Measurements from ENCODE around the gene DOHH. TPM values are rescaled to one million over a fixed set of nuclear protein-coding genes. Genes with fewer than 3 reads are reported as not detected.
"Not testable (repeated sequence)": the region's sequence is repeated elsewhere in the genome, so short reads cannot be mapped to it uniquely, and the experiment has no call there.

Gene DOHH
- total RNA-seq, 2 donors from 2014 or later, result 14.1 to 18.4 TPM

GRCh38 chr19:3451451-3451866 lies 49.0 kb downstream of the DOHH start:
- Histone ChIP-seq H3K4me3 (no peak overlapping the region), H3K4me1 (peaks cover 0 to 18% of the 10 kb centered on the region in 2 donors), H3K9me3 (no peaks in the 10 kb centered on the region), H3K27ac (peak overlapping the region; percentile 89 to 94), H3K36me3 (peaks cover 83% of the 10 kb centered on the region), H3K27me3 (no peaks in the 10 kb centered on the region)
- DNase-seq (ENCODE audit: low spot score), result no peak
- TF ChIP-seq, protein P1, sequence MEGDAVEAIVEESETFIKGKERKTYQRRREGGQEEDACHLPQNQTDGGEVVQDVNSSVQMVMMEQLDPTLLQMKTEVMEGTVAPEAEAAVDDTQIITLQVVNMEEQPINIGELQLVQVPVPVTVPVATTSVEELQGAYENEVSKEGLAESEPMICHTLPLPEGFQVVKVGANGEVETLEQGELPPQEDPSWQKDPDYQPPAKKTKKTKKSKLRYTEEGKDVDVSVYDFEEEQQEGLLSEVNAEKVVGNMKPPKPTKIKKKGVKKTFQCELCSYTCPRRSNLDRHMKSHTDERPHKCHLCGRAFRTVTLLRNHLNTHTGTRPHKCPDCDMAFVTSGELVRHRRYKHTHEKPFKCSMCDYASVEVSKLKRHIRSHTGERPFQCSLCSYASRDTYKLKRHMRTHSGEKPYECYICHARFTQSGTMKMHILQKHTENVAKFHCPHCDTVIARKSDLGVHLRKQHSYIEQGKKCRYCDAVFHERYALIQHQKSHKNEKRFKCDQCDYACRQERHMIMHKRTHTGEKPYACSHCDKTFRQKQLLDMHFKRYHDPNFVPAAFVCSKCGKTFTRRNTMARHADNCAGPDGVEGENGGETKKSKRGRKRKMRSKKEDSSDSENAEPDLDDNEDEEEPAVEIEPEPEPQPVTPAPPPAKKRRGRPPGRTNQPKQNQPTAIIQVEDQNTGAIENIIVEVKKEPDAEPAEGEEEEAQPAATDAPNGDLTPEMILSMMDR (IDR thresholded peaks at IDR 0.05), result no peak

DNA sequence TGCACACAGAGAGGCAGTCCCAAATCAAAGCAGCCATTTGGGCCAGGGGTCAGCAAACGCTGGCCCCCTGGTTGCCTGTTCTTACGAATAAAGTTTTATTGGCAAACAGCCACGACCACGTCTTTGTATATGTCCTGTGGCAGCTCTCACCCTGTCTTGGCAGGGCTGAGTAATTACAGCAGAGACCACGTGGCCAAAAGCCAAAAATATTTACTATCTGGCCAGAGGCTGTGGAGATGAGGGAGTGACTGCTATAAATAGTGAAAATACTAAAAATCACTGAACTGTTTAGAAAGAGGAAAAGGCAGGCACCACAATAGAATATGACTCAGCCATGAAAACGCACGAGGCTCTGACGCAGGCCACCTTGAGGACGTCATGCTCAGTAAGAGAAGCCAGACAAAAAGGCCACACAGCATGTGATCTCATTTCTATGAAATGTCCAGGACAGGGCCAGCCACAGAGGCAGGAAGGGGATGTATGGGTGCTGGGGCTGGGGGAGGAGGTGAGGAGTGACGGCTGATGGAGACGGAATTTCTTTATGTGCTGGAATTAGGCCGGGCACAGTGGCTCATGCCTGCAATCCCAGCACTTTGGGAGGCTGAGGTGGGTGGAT lies 49.6 kb downstream of the DOHH start:
- DNase-seq (ENCODE audit: low spot score), result peak; percentile 97
- H3K36me3 ChIP-seq, result peaks cover 83% of the 10 kb centered on the region
- H3K4me3 ChIP-seq, result no peak overlapping the region
- H3K27ac ChIP-seq, result peak overlapping the region; percentile 89 to 94
- H3K9me3 ChIP-seq, result no peaks in the 10 kb centered on the region
- TF ChIP-seq, protein P1 (IDR thresholded peaks at IDR 0.05), result no peak
- peaks cover 0 to 15% of the 10 kb centered on the region in 2 donors for H3K4me1 ChIP-seq
- H3K27me3 ChIP-seq, result no peaks in the 10 kb centered on the region

DNA sequence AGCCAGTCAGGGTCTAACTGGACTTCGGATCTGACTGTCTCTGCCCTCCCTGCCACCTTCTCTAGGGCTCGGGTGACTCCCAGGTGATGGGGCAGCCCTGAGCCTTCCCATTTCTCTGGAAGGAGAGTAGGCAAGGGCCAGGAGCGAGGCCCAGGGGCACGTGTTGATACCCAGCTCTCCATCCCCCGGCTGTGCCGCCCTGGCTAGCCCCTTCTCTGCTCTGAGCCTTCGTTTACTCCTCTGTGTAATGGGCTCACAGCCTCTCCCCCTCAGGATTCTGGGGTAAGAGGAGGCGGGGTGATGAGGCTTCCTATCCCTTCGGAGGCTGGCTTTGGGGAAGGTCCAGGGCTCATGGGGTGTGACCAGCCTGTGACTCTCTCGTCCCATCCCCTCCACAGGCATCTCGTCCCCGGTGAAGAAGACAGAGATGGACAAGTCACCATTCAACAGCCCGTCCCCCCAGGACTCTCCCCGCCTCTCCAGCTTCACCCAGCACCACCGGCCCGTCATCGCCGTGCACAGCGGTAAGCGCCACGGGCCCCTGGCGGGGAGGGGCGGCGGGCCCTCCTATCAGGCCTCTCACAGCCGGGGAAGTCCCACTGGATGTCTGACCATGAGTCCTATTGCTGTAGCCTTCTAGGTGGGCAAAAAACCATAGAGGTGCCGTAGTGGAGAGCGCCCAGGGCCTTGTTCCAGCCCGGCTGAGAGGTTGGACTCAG lies 51.7 kb downstream of the DOHH start:
- Histone ChIP-seq H3K9me3 (no peaks in the 10 kb centered on the region), H3K27ac (peak overlapping the region; percentile 40 to 89), H3K27me3 (no peaks in the 10 kb centered on the region), H3K36me3 (peaks cover 77% of the 10 kb centered on the region), H3K4me3 (no peak overlapping the region), H3K4me1 (peaks cover 0 to 36% of the 10 kb centered on the region in 2 donors)
- TF ChIP-seq, protein P1 (IDR thresholded peaks at IDR 0.05), result no peak
- no peak for DNase-seq (ENCODE audit: low spot score)

DNA sequence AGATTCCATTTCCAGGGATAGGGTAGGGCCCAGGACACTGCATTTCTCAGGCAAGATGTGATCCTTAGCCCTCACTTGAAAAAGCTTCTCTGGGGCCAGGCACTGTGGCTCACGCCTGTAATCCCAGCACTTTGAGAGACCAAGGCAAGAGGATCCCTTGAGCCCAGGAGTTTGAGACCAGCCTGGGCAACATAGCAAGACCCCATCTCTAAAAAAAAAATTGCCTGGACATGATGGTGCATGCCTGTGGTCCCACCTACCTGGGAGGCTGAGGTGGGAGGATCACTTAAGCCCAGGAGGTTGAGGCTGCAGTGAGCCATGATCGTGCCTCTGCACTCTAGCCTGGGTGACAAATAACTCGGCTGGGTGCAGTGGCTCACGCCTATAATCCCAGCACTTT lies 53.8 kb downstream of the DOHH start:
- Histone ChIP-seq H3K36me3 (peaks cover 61% of the 10 kb centered on the region), H3K4me1 (peaks cover 0 to 52% of the 10 kb centered on the region in 2 donors)
- not testable (repeated sequence) for H3K4me3 ChIP-seq

DNA sequence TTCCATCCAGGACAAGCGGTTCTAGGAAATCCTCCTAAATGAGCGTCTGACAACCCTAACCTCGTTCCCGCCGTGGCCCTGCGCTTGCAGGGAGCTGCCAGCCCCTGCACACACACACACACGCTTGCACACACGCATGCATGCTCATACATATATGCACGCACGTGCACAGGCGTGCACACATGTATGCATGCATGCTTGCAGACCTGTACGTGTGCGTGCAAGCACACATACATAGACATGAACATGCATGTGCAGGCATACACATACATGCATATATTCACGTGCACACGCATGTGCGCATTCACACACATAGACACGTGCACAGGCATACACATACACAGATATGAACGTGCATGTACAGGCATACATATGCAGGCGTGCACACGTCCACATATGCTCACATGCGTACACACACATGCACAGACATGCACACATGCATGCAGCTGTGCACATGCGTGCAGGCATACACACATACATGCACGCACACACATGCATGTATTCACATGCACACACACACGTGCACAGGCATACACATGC lies 55.7 kb downstream of the DOHH start:
- peaks cover 56% of the 10 kb centered on the region for H3K36me3 ChIP-seq
- TF ChIP-seq, protein P1 (IDR thresholded peaks at IDR 0.05), result no peak
- H3K4me3 ChIP-seq, result no peak overlapping the region
- peak overlapping the region; percentile 44 to 53 for H3K27ac ChIP-seq
- no peaks in the 10 kb centered on the region for H3K27me3 ChIP-seq
- no peaks in the 10 kb centered on the region for H3K9me3 ChIP-seq
- peaks cover 0 to 46% of the 10 kb centered on the region in 2 donors for H3K4me1 ChIP-seq
- DNase-seq (ENCODE audit: low spot score), result no peak

More for the DNA sequence above, 53.8 kb downstream of the DOHH start:
- not testable (repeated sequence) for H3K9me3 ChIP-seq; H3K27me3 ChIP-seq; DNase-seq (ENCODE audit: low spot score)
- peak overlapping the region in 1 of 2 donors; percentile 25 for H3K27ac ChIP-seq

Measured in right atrium auricular region (tissue), 2 donors.